RWPE2 (cell line): Measurements from ENCODE around the gene EDN3.

ENCODE experiments used
- ATAC-seq: fragments of 200-7000 bp; cut with Tn5 transposase; 3 replicates; pipeline ENCODE4 v1.9.1; 2021; ENCODE audit warnings: low read depth
- DNase-seq: peaks from one replicate; pipeline ENCODE4 v3.0.0-alpha.2; 2020; ENCODE audit warnings: low spot score
- H3K27ac ChIP-seq: fragments of 450-650 bp; 2 replicates; pipeline ENCODE4 v1.5.1; 2017; ENCODE audit warnings: mild to moderate bottlenecking; ENCODE audit not compliant: poor library complexity, severe bottlenecking
- H3K27me3 ChIP-seq: fragments of 250-450 bp; sonication (Bioruptor Pico); 2 replicates; pipeline ENCODE4 v1.5.1; 2021; ENCODE audit warnings: mild to moderate bottlenecking, moderate library complexity; ENCODE audit not compliant: insufficient read depth, poor library complexity, severe bottlenecking
- H3K36me3 ChIP-seq: fragments of 250-450 bp; sonication (Bioruptor Pico); 2 replicates; pipeline ENCODE4 v1.5.1; 2020; ENCODE audit warnings: low read depth, mild to moderate bottlenecking, moderate library complexity
- H3K4me1 ChIP-seq: fragments of 250-450 bp; sonication (Bioruptor Pico); 2 replicates; pipeline ENCODE4 v1.5.1; 2021; ENCODE audit warnings: mild to moderate bottlenecking, moderate library complexity; ENCODE audit not compliant: insufficient read depth, poor library complexity, severe bottlenecking
- H3K4me3 ChIP-seq: fragments of 250-450 bp; sonication (Bioruptor Pico); 2 replicates; pipeline ENCODE4 v1.5.1; 2021; ENCODE audit warnings: mild to moderate bottlenecking, moderate library complexity; ENCODE audit not compliant: severe bottlenecking
- H3K9me3 ChIP-seq: fragments of 250-450 bp; sonication (Bioruptor Pico); 2 replicates; pipeline ENCODE4 v1.5.1; 2021; ENCODE audit warnings: mild to moderate bottlenecking, moderate library complexity; ENCODE audit not compliant: severe bottlenecking
- TF ChIP-seq, protein P1 (sequence below): fragments of 450-650 bp; IDR thresholded peaks from one replicate; pipeline ENCODE4 v1.5.1; 2017; ENCODE audit warnings: mild to moderate bottlenecking, moderate library complexity; ENCODE audit not compliant: poor library complexity, severe bottlenecking

Gene EDN3

DNA sequence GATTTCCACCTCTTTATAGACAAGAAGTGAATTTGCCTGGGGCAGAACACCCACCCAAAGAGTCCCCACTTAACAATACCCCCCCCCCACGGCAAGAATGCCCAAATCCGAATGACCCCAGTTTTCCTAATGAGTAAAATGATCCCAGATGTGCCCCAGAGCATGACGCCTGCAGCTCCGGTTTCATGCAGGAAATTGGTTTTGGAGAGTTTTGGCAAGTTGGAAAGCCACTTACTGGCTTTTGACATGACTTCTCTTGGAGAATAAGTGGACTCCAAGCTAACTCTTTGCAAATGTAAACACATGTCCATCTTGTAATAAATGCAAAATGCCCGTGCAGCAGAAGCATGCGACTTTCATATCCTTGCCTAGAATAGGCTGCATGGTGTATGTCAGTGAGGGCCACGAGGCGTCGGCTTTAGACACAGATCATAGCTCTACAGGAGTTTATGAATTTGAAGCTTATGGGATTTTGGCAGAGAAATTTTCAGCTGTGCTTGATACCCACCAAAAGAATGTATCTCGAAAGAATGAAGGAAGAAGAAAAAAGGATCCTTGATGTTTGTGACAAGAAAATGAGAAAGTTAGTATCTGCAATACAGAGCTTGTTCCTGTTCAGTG, 24.2 kb downstream of the EDN3 start:
- no peak for ATAC-seq
- DNase-seq = no peak
- no peaks in the 10 kb centered on the region for H3K4me1 ChIP-seq
- H3K4me3 ChIP-seq = no peak overlapping the region
- no peaks in the 10 kb centered on the region for H3K36me3 ChIP-seq
- H3K27me3 ChIP-seq = peaks cover 92% of the 10 kb centered on the region
- TF ChIP-seq, protein P1, sequence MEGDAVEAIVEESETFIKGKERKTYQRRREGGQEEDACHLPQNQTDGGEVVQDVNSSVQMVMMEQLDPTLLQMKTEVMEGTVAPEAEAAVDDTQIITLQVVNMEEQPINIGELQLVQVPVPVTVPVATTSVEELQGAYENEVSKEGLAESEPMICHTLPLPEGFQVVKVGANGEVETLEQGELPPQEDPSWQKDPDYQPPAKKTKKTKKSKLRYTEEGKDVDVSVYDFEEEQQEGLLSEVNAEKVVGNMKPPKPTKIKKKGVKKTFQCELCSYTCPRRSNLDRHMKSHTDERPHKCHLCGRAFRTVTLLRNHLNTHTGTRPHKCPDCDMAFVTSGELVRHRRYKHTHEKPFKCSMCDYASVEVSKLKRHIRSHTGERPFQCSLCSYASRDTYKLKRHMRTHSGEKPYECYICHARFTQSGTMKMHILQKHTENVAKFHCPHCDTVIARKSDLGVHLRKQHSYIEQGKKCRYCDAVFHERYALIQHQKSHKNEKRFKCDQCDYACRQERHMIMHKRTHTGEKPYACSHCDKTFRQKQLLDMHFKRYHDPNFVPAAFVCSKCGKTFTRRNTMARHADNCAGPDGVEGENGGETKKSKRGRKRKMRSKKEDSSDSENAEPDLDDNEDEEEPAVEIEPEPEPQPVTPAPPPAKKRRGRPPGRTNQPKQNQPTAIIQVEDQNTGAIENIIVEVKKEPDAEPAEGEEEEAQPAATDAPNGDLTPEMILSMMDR = no peak
- H3K9me3 ChIP-seq = no peaks in the 10 kb centered on the region
- no peak overlapping the region for H3K27ac ChIP-seq

DNA sequence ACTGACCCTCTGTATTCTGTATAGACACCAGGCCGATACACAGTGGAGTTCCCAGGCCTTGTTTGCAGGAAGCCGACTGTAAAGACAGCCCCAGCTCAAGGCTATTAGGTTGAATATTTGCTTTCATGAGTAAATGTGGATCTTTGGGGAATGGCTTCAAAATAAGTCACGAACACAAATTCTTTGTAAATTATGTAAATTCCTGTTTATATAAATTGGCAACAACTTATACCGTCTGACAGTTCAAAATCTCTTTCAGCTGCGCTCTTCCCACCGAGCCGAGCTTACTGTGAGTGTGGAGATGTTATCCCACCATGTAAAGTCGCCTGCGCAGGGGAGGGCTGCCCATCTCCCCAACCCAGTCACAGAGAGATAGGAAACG, 24.7 kb downstream of the EDN3 start:
- H3K36me3 ChIP-seq = no peaks in the 10 kb centered on the region
- no peak for ATAC-seq
- no peaks in the 10 kb centered on the region for H3K9me3 ChIP-seq
- TF ChIP-seq, protein P1 = no peak
- no peak overlapping the region for H3K4me3 ChIP-seq
- no peaks in the 10 kb centered on the region for H3K4me1 ChIP-seq
- no peak overlapping the region for H3K27ac ChIP-seq
- DNase-seq = no peak
- peaks cover 92% of the 10 kb centered on the region for H3K27me3 ChIP-seq

DNA sequence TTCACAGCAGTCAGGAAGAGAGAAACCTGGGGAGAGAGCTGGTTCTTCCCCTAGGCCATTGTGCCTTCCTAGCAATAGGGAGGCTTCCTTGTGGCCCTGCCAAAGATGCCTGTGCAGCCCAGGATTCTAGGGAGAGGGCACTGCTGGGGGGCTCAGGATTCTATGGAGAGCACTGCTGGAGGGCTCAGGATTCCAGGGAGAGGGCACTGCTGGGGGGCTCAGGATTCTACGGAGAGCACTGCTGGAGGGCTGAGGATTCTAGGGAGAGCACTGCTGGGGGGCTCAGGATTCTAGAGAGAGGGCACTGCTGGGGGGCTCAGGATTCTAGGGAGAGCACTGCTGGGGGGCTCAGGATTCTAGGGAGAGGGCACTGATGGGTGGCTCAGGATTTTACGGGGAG, 25.8 kb downstream of the EDN3 start:
- Histone ChIP-seq H3K27ac (no peak overlapping the region), H3K4me3 (no peak overlapping the region), H3K36me3 (no peaks in the 10 kb centered on the region), H3K9me3 (no peaks in the 10 kb centered on the region), H3K27me3 (peaks cover 92% of the 10 kb centered on the region), H3K4me1 (no peaks in the 10 kb centered on the region)
- DNase-seq (no peak), ATAC-seq (no peak)
- TF ChIP-seq, protein P1 = no peak

DNA sequence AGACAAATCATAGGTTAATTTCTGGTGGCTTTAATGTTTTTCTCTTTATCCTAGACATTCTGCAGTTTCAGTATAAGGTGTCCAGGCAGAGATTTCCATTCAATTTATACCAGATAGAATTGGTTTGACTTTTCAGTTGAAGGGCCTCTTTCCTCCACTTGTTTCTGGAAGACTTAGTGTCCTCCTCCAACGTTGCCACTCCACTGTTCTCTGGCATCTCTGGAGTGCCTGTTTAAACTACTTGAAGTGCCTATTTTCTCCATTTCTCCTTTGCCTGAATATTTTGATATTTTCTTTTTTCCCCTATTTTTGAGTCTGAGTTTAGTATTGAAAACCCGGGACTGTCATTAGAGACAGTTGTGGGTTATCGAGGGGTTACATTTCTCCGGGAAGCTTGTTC, 27.7 kb downstream of the EDN3 start:
- ATAC-seq (no peak), DNase-seq (no peak)
- no peaks in the 10 kb centered on the region for H3K9me3 ChIP-seq
- no peak overlapping the region for H3K4me3 ChIP-seq
- no peak overlapping the region for H3K27ac ChIP-seq
- H3K4me1 ChIP-seq = no peaks in the 10 kb centered on the region
- no peaks in the 10 kb centered on the region for H3K36me3 ChIP-seq
- TF ChIP-seq, protein P1 = no peak
- peaks cover 91% of the 10 kb centered on the region for H3K27me3 ChIP-seq

DNA sequence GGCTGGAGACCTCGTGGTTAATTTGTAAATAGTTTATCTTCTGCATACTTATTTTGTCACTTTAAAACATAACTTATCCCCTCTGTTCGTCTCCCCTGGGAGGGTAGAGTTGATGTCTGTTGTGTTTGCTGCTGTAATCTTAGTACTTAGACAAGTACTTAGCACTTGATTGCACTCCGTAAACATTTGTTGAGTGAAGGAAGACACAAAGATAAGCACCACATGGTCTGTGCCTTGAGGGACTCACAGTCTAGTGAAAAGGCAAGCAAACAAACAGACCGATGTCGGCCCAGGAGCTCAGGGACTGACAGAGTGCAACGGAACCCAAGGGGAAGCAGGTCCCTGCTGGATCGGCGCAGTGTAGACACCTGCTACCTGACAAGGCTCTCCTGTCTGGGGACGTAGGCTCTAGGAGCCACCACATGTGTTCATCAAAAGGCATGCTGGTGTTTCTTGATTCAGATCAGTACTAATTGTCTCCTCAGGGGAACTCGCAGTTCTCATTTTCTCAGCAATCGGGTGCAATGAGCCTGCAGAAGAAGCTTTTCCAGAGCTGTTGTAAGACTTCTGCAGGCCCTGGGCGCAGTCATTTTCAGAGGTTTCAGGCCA, 31.4 kb downstream of the EDN3 start:
- peaks cover 84% of the 10 kb centered on the region for H3K27me3 ChIP-seq
- no peaks in the 10 kb centered on the region for H3K9me3 ChIP-seq
- no peak overlapping the region for H3K4me3 ChIP-seq
- TF ChIP-seq, protein P1 = no peak
- ATAC-seq = no peak
- no peaks in the 10 kb centered on the region for H3K4me1 ChIP-seq
- no peaks in the 10 kb centered on the region for H3K36me3 ChIP-seq
- no peak overlapping the region for H3K27ac ChIP-seq
- peak; percentile 69 for DNase-seq
